ENCODE data around the gene POTEF.
A peak's percentile ranks its signal among the peaks of the same experiment; 100 is the strongest.
"Not testable (repeated sequence)": the region's sequence is repeated elsewhere in the genome, so short reads cannot be mapped to it uniquely, and the experiment has no call there.

The POTEF gene
- 0 to 1.3 (median 0.10) reads per million in 17 experiments for total RNA-seq

DNA sequence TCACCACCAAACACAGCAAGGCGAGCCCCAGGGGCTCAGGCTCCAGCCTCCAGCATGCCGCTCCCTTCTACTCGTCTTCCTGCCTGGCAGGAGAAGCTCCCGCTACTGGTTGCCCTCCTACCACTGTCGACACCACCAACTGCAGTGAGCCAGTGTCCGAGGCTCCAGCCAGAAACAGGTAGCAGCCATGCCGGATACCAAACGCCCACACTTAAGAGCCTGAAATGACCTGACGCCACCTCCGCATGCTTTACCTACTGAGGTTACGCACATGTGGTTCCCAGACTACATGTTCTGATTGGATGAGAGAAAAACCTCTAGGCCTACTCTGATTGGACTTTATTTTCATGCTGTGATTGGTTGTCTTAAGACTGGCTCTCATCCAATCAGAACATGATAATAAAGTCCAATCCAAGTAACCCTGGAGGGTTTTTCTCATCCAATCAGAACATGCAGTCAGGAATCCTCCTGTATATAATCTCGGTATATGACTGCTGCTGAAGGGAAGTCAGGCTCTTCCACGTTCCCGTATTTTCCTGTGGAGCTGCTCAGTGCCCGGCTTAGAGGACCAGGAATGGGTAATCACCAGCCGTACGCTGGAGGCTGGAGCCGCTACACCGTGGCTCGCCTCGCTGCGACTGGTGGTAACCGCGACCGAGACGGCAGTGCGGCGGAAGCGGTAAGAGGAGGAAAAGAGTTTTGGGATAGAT lies at the start of gene POTEF:
Gene POTEF (minus strand): TSS at position 103 of the 710 bp plus-strand sequence. CDS start 8,707 bp downstream, outside the sequence.
- DNase-seq = not testable (repeated sequence)

DNA sequence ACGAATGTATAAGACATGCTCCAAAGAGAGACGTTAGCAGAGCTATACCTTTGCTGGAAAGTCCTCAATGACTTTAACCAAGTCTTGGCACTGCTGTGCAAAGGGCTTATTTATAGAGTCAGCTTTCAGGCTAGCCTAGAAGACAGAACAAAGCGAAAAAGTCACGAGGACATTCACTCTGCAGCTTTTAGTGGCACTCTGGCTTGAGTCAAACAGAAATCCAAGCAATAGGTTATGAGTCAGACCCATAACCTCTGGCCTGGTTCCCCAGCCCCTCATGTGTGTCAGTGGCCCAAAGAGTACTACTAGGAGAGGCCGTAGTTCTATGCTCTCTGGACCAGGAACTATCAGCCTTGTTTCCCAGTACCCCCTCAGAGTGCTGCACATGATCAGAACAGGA lies 45.8 kb upstream of the POTEF start:
- not testable (repeated sequence) for DNase-seq

DNA sequence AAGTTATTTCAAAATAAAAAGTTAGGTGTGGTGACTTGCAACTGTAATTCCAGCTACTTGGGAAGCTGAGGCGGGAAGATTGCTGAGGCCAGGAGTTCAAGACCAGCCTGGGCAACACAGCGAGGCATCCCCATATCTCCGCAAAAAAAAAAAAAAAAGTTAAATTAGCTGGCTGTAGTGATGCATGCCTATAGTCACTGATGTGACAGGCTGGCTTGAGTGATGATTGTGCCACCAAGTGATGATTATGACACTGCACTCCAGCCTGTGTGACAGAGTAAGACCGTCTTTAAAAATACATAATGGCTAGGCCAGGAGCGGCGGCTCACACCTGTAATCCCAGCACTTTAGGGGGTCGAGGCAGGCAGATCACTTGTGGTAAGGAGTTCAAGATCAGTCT lies 40.9 kb upstream of the POTEF start:
- no peak for DNase-seq

DNA sequence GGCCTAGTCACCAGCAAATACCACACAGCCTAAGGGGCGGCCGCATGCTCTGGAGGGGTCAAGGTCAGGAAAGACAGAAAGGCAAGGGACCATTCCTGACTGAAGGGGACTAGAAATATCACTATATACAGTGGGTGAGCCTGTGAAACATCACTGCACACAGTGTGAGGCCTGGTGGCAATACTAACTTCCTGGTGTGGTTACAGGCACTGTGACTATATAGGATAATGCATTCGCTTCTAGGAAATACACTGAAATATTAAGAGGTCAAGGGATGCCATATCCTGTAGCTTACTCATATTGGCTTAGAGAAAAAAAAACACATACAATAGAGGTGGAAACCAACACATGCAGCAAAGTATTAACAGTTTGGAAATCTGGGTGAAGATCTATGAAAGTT lies 40.1 kb upstream of the POTEF start:
- not testable (repeated sequence) for DNase-seq

DNA sequence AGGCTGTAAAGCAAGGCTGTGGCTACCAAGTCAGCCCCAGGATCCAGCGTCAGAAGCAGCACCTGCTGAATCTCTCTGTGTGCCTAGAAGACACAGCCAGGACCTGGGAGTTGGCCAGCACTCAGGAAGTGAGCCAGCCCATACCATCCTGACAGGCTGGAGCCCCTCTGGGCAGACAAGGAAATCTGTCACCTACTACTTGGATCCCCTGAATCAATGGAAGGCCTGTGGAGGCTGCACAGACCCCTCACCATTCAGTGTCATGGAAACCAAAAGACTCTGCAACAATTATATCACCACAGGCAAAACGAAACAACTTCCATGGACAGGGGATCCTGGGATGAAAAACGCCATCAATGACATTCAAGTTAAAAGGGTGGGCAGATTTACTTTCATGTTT lies 37.6 kb upstream of the POTEF start:
- DNase-seq = not testable (repeated sequence)

DNA sequence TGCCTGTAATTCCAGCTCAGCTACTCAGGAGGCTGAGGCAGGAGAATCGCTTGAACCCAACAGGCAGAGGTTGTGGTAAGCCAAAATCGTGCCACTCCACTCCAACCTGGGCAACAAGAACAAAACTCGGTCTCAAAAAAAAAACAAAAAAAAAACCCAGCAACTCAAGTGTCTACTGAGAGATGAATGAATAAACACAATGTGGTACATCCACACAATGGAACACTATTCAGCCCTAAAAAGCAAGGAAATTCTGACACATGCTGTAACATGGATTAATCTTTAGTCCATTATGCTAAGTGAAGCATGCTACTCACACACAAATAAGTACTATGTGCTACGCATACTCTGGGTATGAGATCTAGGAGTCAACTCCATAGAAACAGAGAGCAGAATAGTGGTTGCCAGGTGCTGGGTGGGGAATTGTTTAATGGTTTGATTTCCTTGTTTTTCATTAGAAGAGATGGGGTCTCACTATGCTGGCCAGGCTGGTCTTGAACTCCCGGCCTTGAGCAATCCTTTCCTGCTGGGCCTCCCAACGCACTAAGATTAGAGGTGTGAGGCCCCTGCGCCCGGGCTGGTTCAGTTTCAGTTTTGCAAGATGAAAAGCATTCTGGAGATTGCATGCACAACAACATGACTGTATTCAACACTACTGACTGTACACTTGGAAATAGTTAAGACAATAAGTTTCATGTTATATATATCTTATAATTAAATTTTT lies 36.4 kb upstream of the POTEF start:
- DNase-seq = no peak

DNA sequence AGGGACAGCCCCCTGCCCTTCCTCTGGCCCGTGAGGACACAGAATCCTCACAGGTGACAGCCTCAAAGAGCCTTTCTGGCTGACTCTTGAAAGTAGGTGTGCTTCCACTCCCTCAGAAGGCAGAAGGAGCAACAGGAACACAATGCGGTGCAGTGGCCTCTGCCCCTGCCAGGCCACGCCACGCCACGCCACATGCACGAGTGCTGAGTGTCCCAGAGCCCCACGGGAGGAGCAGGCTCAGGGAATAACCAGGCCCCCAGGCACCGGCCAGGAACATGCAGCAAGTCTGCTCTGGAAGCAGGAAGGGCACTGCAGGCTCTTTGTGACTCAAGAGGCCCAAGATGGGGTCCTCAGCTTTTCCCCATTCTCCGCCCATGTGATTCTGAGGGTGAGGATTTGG lies 33.9 kb upstream of the POTEF start:
- no peak for DNase-seq

DNA sequence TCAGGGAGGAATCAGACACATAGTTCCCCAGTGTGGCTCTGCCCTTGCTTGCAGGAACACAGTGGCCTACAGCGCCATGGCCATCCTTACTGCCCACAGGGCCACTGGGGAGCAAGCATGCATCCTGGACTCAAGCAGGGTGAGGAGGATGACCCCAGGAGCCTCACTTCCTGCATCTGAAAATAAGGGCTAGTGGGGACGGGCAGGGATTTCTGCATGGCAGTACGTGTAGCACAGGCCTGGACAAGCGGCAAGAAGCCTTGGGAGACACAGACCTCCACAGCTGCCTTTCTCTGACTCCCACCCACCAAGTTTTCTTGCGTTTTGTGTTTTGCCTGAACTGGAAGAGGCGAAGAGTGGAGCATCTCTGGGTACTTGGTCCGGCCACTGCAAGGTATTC lies 33.5 kb upstream of the POTEF start:
- DNase-seq = not testable (repeated sequence)

DNA sequence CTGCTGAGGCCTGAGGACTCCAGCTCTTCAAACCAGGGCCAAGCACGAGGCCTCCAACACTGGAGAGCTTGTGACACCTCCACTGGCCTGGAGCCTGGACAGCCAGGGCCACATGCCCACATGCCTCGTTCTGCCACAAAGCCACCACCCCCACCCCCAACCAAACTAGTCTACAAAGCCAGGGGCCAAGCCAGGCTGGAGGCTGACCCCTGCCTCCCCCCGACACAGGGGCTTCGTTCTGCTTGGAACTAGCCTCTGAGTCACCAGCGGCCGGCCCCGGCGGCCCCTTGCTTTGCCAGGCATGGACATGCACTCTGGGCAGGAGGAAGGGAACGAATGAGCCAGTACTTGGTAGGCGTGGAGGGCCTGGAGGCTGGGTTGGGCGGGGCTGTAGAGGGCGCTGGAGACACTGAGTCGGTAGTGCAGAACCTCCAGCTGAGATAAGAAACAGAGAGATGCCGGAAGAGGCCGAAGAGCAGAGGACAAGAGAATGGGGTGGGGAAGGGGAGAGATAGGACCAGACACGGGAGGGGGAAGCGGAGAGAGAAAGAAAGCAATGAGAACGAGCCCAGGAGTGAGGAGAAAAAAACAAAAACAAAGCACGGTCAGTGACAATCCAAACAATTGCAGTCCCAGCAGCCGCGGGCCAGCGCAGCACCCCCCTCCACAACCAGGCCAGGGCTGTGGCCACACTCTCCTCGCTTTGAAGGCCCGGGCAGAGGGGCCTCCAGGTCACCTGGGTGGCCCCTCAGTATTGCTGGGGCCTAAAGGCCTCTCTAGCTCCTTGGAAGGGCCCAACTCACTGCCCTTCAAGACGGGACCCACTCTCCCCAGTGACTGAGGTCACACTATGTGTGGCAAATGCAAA lies 32.0 kb upstream of the POTEF start:
- DNase-seq = not testable (repeated sequence)

DNA sequence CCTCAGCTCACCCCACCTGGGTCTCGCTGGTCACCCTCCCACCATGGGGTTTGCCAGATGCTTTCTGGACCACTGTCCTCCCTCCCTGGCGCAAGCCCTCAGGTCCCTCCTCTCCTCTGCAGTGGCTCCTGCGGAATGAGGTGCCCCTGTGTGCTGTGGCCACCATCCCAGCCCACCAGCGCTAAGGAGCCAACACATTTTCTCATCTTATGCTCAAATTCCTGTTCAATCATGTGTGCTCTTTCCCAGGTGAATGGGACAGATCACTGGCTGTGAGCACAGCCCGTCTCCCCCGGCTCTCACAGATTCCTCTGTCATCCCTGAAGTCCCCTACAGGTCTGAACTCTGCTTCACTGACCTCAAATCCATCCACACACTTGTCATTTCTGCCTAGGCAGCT lies 31.1 kb upstream of the POTEF start:
- DNase-seq = no peak

DNA sequence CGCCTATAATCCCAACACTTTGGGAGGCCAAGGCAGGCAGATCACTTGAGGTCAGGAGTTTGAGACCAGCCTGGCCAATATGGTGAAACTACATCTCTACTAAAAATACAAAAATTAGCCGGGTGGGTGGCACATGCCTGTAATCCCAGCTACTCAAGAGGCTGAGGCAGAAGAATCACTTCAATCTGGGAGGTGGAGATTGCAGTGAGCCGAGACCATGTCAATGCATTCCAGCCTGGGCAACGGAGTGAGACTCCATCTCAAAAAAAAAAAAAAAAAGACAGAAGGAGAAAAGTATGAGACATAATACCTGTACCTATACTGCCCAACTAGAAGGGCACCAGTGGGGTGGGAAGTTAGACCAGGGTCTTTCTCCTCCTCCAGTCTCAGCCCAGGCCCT lies 30.4 kb upstream of the POTEF start:
- not testable (repeated sequence) for DNase-seq

DNA sequence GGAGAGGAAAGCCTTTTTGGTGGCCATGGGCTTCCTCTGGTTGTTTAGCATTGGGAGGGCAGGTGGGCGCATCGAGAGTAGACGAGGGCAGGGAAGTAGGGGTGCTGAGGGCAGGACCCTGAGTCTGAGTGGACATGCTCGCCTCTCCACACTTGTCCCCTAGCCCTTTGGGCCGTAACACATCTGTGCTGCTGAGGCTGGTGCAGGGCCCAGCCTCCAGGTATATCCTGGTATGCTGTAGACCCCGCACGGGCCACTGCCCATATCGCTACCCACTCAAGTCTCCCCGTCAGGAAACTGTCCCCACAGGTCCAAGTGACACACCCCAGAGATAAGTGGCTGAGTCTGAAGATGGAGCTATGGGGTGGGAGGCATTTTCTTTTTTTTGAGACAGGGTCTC lies 29.6 kb upstream of the POTEF start:
- no peak for DNase-seq

DNA sequence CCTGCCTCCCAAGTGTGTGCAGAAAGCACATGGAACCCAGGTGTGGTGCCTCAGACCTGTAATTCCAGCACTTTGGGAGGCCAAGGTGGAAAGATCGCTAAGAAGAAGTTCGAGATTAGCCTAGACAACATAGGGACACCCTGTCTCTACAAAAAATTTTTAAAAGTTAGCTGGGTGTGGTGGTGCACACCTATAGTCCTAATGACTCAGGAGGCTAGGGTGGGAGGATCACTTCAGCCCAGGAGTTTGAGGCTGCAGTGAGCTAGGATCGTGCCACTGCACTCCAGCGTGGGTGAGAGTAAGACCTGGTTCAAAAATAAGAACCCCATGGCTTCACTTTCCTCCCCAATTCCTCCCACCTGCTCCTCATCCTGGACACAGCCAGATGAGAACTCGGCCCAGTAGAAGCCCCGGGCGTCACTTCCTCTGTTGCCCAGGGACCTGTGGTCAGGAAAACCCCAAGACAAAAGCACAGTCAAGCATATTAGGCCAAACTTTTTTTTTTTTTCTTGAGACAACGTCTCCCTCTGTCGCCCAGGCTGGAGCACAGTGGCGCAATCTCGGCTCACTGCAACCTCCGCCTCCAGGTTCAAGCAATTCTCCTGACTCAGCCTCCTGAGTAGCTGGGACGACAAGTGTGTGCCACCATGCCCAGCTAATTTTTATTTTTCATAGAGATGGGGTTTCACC lies 28.9 kb upstream of the POTEF start:
- DNase-seq = peak; percentile 60 to 81 (median 72)

DNA sequence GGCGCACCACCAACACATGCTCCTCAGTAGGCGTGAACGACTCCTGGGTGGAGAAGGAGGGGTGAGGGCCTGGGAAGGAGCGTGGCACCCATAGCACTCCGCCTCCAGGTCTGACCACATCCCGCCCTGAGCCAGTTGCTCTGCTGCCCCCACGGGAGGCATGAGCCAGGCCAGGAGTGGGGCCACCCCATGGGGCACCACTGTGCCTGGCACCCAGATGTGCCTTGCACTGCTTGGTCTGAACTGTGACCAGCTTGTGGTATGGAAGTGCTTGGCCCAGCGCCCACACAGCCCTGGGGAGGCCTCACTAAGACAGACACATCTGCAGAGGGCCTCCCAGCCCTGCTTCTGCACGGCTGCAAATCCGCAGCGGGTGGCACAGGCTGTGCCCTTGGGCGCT lies 28.3 kb upstream of the POTEF start:
- not testable (repeated sequence) for DNase-seq

DNA sequence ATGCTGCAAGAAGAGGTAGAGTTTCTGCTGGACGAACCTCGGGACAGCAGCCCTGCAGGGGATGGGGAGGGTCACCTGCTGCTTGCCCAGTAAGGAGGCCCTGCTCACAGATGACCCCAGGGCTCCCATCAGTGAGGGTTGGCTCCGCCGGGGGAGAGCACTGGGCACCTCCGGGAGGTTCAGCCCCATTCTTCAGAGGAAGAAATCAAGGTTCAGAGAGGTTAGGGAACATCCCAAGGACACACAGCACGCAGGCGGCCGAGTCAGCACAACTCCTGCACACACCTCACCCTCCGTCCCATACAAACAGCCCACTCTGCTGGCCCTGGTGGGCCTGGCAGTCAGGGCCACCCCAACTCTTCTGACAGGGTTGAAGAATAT lies 27.6 kb upstream of the POTEF start:
- DNase-seq = no peak

DNA sequence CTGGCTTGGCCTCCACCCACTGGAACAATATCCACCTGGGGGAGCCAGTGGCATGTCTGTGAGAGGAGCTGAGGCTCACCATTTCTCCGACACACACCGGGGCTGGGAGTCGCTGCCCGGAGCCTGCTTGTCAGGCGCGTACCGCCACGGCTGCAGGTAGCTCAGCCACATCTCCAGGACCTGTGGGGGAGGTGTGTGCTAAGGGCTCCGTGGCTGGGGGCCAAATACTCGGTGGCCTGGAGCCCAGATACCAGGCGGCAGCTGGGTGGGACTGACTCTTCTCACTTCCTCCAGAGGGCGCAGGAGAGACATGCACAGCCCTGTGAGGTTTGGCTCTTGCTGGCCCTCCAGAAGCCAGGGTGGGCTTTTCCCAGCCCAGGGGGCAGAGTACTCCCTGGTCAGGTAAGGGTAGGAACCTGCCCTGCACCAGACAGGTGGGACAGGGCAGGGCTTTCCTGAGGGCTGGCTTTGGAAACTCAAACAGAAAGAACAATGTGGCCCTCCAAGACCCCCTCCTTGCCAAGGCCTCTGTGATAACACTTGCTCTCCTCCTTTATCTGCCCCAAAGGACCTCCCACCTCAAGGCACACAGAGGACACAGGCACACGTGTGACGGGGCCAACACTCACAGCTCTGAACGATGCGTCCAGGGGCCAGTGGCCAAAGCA lies 27.1 kb upstream of the POTEF start:
- DNase-seq = peak; percentile 14 to 43 (median 28)

DNA sequence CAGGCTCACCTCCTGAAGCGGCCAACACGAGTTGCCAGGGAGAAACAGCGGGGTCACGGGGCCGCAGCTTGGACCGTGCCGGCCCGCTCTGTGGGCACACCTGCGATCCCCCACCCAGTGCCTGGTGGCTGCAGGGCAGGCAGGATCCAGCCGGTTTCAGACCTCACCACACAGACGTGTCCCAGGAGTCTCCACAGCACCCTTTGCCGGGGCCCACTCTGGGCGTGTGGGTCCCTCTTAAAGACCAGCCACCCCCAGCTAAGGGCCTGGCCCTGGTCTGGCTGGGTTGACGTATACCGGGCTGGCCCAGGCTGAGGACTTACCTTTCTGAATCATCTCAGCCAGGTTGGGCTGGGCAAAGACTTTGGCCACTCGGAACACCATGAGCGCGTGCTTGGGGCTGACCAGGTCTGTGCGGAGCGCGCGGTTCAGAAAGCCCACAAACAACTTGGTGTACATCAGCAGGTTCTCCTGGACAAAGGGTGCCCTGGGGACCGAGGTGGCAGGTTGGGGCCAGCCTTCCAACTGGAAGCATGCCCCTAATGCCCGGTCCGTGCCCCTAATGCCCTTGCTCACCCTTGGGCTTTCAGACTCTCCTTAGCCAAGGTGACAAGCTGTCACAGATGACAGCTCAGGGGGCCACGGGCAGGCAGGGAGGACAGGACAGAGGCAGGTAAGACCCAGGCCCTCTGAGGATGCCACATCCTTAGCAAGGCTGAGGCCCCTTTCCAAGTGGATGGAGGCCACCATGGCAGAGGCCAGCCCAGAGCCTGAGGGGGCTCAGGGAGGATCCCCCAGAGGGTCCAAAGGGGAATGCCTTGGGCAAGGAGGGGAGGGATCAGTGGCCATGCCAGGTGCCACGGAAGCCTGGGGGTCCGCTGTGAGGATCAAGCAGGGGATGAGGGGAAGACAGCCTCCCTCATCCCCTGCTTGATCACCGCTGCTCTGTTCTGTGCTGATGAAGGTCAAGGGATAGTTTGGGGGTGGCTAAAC lies 26.0 kb upstream of the POTEF start:
- no peak for DNase-seq

DNA sequence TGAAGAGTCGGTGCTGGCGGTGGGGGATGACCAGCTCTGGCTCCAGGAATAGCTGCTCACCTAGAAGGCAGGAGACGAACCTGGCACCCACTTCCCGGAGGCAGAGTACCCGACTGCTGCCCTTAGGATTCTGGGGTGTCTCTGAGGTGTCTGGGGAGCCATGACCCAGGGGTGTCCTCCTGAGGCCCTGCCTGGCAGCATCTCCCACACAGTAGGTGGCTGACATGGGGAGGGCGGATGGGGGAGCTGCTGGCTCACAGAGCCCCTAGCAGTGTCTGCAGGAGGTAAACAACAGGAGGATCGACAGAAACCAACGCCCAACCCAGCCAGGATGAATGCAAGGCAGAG lies 25.4 kb upstream of the POTEF start:
- DNase-seq = not testable (repeated sequence)

DNA sequence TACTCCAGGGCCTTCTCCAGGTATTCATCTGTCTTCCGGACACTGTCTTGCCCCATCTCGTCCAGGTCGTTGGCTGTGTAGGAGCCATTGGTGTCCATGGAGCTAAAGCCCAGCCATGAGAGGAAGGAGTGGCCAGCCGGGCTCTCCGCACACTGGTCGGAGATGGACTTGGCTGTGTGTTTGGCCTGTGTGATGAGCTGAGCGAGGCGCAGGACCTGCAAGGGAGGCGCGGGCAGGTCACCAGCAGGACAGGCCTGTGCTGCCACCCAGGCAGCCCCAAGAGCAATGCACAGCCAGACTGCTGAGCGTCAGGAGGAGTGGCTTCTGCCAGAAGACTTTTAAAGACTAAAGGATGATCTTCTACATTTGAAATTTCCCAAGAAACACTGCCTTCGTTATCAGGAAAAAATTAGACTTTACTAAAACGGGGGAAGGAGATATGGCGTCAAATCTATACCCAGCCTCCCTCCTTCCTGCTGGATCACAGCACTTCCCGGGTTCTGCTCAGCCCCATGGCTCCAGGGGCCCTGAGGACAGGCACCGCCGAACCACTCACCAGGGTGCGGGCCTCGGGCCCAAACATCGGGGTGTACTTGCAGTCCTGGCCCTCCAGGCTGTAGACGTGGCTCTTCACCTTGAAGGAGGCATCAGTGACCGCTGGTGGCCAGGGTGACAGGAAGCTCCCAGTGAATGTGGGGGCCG lies 24.9 kb upstream of the POTEF start:
- not testable (repeated sequence) for DNase-seq
